TTC549 (cell line): ENCODE results near the gene SLAIN2.
"Not testable (repeated sequence)": the region's sequence is repeated elsewhere in the genome, so short reads cannot be mapped to it uniquely, and the experiment has no call there.

ENCODE experiments used
- FAIRE-seq: peaks from 2 replicates; lab custom pipeline; 2012; peaks lifted over from hg19 to GRCh38; lab: Jason Lieb, UNC

The SLAIN2 gene

GRCh38 chr4:48445704-48446103 lies 104.4 kb downstream of the SLAIN2 start:
- FAIRE-seq = peak; percentile 90

DNA sequence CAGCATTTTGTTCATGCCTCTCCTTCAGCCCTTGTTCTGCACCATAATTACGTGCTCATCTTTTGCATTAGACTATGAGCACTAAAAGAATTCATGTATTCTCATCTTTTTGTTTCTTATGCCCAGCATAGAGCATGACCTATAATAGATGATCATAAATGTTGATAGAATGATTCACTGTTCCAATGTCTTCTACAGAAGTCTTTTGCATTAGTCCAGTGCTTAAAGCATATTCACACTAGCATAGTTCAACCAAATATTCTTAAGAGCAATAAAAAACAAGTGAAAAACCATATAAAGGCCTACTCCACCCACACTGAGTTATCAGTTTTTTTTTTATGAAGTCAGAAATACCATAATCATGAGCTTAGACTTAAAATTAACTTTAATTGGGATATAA lies 105.3 kb downstream of the SLAIN2 start:
- no peak for FAIRE-seq

GRCh38 chr4:48449151-48449550 lies 107.8 kb downstream of the SLAIN2 start:
- FAIRE-seq = no peak

GRCh38 chr4:48450740-48451139 lies 109.4 kb downstream of the SLAIN2 start:
- FAIRE-seq = no peak

DNA sequence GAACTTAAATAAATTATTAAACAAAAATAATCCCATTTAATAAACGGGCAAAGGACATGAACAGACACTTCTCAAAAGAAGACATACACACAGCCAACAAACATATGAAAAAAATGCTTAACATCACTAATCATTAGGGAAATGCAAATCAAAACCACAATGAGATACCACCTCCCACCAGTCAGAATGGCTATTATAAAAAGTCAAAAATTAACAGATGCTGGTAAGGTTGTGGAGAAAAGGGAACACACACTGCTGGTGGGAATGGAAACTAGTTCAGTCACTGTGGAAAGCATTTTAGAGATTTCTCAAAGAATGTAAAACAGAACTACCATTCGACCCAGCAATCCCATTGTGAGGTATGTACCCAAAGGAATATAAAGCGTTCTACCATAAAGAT lies 110.3 kb downstream of the SLAIN2 start:
- not testable (repeated sequence) for FAIRE-seq

DNA sequence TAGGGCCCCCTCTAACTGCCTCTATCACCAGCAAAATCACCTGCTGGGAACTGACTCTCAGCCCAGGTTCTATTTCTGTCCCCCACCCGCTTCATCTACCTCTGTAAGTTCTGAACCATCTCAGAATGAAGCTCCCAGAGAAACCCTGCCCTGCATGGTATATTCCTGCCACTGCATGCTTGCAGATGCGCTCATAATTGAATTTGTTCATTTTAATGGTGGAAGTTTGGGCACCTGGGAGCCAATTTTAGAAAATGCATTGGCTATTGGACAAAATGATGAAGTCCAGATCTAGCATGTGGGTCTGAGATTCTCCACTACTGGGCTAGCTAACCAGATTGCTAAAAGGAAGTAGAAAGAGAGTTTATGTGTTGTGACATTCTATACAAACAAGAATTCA lies 113.3 kb downstream of the SLAIN2 start:
- no peak for FAIRE-seq

DNA sequence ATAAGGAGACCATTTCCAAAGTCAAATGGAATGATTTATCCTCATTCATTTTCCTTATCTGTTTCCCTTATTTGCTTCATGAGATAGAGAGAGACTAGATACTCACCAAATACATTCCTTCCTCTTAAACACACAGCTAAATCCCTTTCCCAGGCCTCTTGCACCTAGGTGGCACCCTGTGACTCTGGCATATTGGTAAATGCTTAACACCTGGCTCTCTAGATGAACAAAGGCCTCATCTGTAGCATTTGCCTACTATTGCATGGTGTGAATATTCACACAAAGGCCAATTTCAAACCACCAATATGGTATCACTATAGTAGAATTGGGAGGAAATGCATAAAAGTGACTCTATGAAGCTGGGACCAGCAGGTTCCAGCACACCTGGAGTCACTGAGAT lies 119.7 kb downstream of the SLAIN2 start:
- FAIRE-seq = no peak

DNA sequence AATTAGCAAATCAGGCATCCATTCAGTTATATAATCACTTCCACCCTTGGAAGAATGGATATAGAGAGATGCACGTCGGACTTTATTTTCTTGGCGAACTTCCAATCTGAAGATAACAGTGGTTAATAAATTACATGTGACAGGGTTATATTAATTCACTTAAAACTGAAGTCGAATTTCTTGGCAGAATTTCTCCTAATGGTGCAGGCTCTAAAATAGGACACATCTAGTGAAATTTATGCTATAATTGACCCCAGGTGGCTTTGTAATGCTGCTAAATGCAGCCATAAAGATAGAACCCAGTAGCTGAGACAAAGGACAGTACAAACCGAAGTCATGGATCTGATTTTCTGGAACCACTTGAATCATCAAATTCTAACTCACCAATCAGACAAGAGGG lies 121.0 kb downstream of the SLAIN2 start:
- no peak for FAIRE-seq

DNA sequence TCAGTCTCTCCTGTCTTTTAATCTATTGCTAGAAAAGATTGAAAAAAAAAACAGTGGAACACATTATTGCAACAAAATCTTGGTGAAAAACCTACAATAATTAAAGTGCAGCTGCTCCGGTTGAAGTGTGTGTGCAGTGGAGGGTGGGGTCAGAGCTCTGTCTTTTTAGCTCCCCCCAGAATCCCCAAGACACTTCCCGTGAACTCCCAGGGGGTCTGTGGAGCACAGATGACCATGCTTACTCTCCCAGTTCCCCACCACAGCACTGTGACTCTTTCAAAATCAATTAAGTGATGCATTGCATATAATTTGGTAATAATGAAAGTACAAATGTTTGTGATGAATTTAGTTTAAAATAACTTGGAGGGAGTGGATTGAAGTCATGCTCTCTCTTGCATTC lies 126.1 kb downstream of the SLAIN2 start:
- FAIRE-seq = no peak

DNA sequence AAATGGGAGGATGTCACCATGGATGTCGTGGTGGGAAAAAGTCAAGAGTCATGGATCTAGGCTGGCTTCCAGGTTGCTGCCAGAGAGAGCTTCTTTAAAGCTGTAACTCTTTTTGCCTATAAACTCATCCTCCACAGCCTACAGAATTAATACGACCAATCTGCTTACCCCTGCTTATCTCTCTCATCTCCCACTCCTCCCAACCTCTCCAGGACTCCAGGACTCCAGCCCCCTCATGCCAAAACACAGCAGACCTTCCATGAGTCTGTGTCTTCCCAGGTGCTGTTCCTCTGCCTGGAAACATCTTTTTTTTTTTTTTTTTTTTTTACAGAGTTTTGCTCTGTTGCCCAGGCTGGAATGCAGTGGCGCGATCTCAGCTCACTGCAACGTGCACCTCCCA lies 126.6 kb downstream of the SLAIN2 start:
- FAIRE-seq = no peak

GRCh38 chr4:48470137-48470536 lies 128.8 kb downstream of the SLAIN2 start:
- no peak for FAIRE-seq

GRCh38 chr4:48470570-48470969 lies 129.2 kb downstream of the SLAIN2 start:
- FAIRE-seq = no peak

- no peak for FAIRE-seq
These were observed 131.5 kb downstream of the SLAIN2 start for GRCh38 chr4:48472794-48473193.

DNA sequence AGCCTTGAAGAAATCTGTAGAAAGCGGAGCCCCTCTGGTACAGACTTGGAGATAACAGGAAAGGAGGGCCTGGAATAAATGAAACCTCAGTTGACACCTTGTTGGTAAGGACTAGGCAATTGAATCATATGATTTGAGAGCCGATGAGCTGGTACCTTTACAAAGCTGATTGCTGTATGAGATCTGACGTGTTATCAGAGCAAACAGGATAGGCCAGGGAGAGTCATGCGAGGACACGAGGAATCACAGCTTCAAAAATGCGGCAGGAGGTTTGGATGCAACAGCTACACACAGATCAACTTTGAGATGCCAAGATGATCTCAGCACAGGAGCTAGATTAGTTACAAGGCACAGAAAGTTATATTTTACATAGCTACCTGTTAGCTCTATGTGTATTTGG lies 134.4 kb downstream of the SLAIN2 start:
- FAIRE-seq = no peak
